Vagina (tissue), 2 donors: Measurements from ENCODE around the gene UNC80. TPM values are rescaled to one million over a fixed set of nuclear protein-coding genes. Genes with fewer than 3 reads are reported as not detected.

Source experiments
- DNase-seq, 2 donors: peaks; one replicate each; pipeline ENCODE4 v3.0.0-alpha.2; 2017; ENCODE audit errors: extremely low spot score in 2 of 2
- H3K27ac ChIP-seq: fragments of 200-600 bp; sonication (generic); one replicate; pipeline ENCODE4 v1.5.1; 2019
- H3K27me3 ChIP-seq: fragments of 200-600 bp; sonication (generic); one replicate; pipeline ENCODE4 v1.5.1; 2019
- H3K36me3 ChIP-seq, 2 donors: fragments of 200-600 bp; sonication (generic); one replicate each; pipeline ENCODE4 v1.5.1; 2017 to 2019
- H3K4me1 ChIP-seq: fragments of 200-600 bp; sonication (generic); one replicate; pipeline ENCODE4 v1.5.1; 2019
- H3K4me3 ChIP-seq, 2 donors: fragments of 200-600 bp; sonication (generic); 1 replicate in 1 of 2; 2 replicates in 1 of 2; pipeline ENCODE4 v1.5.1; 2016 to 2019
- H3K9me3 ChIP-seq: fragments of 200-600 bp; sonication (generic); one replicate; pipeline ENCODE4 v1.5.1; 2019
- CTCF ChIP-seq, 3 experiments: fragments of 450-650 bp in 2 of 3; fragments of 200-600 bp in 1 of 3; sonication (generic) in 1 of 3; IDR thresholded peaks; one replicate each; pipeline ENCODE4 v1.5.1; 2017 to 2019; ENCODE audit warnings: antibody characterized with exemption in 3 of 3, mild to moderate bottlenecking in 2 of 3, moderate library complexity in 2 of 3
- POLR2A ChIP-seq, 2 donors: fragments of 450-650 bp; IDR thresholded peaks; one replicate each; pipeline ENCODE4 v1.6.1; 2017; ENCODE audit warnings: antibody characterized with exemption in 2 of 2, mild to moderate bottlenecking in 2 of 2, moderate library complexity in 2 of 2
- POLR2AphosphoS5 ChIP-seq, 2 donors: sonication (generic); formaldehyde crosslinking; IDR thresholded peaks; one replicate each; pipeline ENCODE4 v1.9.0; 2017; ENCODE audit warnings: antibody characterized with exemption in 2 of 2, mild to moderate bottlenecking in 2 of 2, low read depth in 1 of 2; ENCODE audit not compliant: insufficient read depth in 1 of 2
- intact Hi-C: fragments of 100-400 bp; cut with DNase I; formaldehyde crosslinking; loops from one replicate; pipeline ENCODE4 v1.15.1; 2023
- total RNA-seq: library from RNA; depleted of rRNA; stranded (reverse); fragments of >200 nt; gene quantifications from one replicate; pipeline ENCODE4 v1.2.3, GENCODE V29; 2016

UNC80 gene
- total RNA-seq, 1 donor from 2014 or later: 0.25 TPM

GRCh38 chr2:209911486-209911885 lies 139.9 kb downstream of the UNC80 start:
- TF ChIP-seq CTCF (IDR thresholded peaks at IDR 0.05): no peak
- no peak for TF ChIP-seq POLR2A (IDR thresholded peaks at IDR 0.05)
- no peak for TF ChIP-seq POLR2AphosphoS5 (IDR thresholded peaks at IDR 0.05; ENCODE audit: insufficient read depth in 1 of 2, low read depth in 1 of 2)
- H3K27ac ChIP-seq: no peak overlapping the region
- H3K4me1 ChIP-seq: no peaks in the 10 kb centered on the region
- no peaks in the 10 kb centered on the region for H3K36me3 ChIP-seq
- H3K27me3 ChIP-seq: no peaks in the 10 kb centered on the region
- no peaks in the 10 kb centered on the region for H3K9me3 ChIP-seq
- intact Hi-C loops: no loop called here
- H3K4me3 ChIP-seq: no peak overlapping the region
- DNase-seq: no peak

- no peak overlapping the region for H3K27ac ChIP-seq
- H3K36me3 ChIP-seq: no peaks in the 10 kb centered on the region
- TF ChIP-seq CTCF (IDR thresholded peaks at IDR 0.05): no peak
- TF ChIP-seq POLR2A (IDR thresholded peaks at IDR 0.05): no peak
- TF ChIP-seq POLR2AphosphoS5 (IDR thresholded peaks at IDR 0.05; ENCODE audit: insufficient read depth in 1 of 2, low read depth in 1 of 2): no peak
- no peak overlapping the region for H3K4me3 ChIP-seq
- H3K4me1 ChIP-seq: no peaks in the 10 kb centered on the region
- no peaks in the 10 kb centered on the region for H3K9me3 ChIP-seq
- H3K27me3 ChIP-seq: no peaks in the 10 kb centered on the region
- DNase-seq: no peak
- intact Hi-C loops: no loop called here
Measured at GRCh38 chr2:209913786-209914345, 142.2 kb downstream of the UNC80 start.

GRCh38 chr2:209917154-209917771 lies 145.6 kb downstream of the UNC80 start:
- no peak for DNase-seq
- no peak for TF ChIP-seq POLR2A (IDR thresholded peaks at IDR 0.05)
- no peak for TF ChIP-seq POLR2AphosphoS5 (IDR thresholded peaks at IDR 0.05; ENCODE audit: insufficient read depth in 1 of 2, low read depth in 1 of 2)
- no peak for TF ChIP-seq CTCF (IDR thresholded peaks at IDR 0.05)
- Histone ChIP-seq H3K4me3 (no peak overlapping the region), H3K27ac (no peak overlapping the region), H3K9me3 (no peaks in the 10 kb centered on the region), H3K27me3 (no peaks in the 10 kb centered on the region), H3K36me3 (no peaks in the 10 kb centered on the region), H3K4me1 (no peaks in the 10 kb centered on the region)
- intact Hi-C loops: no loop called here

- TF ChIP-seq POLR2AphosphoS5 (IDR thresholded peaks at IDR 0.05; ENCODE audit: insufficient read depth in 1 of 2, low read depth in 1 of 2): no peak
- TF ChIP-seq POLR2A (IDR thresholded peaks at IDR 0.05): no peak
- no peak for TF ChIP-seq CTCF (IDR thresholded peaks at IDR 0.05)
- H3K27ac ChIP-seq: no peak overlapping the region
- no peaks in the 10 kb centered on the region for H3K36me3 ChIP-seq
- intact Hi-C loops: no loop called here
- no peaks in the 10 kb centered on the region for H3K4me1 ChIP-seq
- no peak for DNase-seq
- no peaks in the 10 kb centered on the region for H3K27me3 ChIP-seq
- no peak overlapping the region for H3K4me3 ChIP-seq
- no peaks in the 10 kb centered on the region for H3K9me3 ChIP-seq
Measured at GRCh38 chr2:209918251-209918650, 146.6 kb downstream of the UNC80 start.

GRCh38 chr2:209922116-209922515 lies 150.5 kb downstream of the UNC80 start:
- Histone ChIP-seq H3K4me3 (no peak overlapping the region), H3K27ac (no peak overlapping the region), H3K27me3 (no peaks in the 10 kb centered on the region), H3K36me3 (no peaks in the 10 kb centered on the region), H3K9me3 (no peaks in the 10 kb centered on the region), H3K4me1 (no peaks in the 10 kb centered on the region)
- no peak for DNase-seq
- TF ChIP-seq POLR2A (IDR thresholded peaks at IDR 0.05): no peak
- TF ChIP-seq POLR2AphosphoS5 (IDR thresholded peaks at IDR 0.05; ENCODE audit: insufficient read depth in 1 of 2, low read depth in 1 of 2): no peak
- TF ChIP-seq CTCF (IDR thresholded peaks at IDR 0.05): no peak
- intact Hi-C loops: no loop called here
